ENCODE results near the gene SFXN3.

Gene SFXN3

GRCh38 chr10:101011517-101012423, 19.3 kb upstream of the SFXN3 start:
- TF ChIP-seq CTCF (IDR thresholded peaks at IDR 0.05; ENCODE audit: poor library complexity, severe bottlenecking) = no peak
- Histone ChIP-seq H3K27me3 (ENCODE audit: insufficient read depth, poor library complexity, severe bottlenecking) (no peaks in the 10 kb centered on the region), H3K4me3 (ENCODE audit: severe bottlenecking) (no peak overlapping the region), H3K9me3 (ENCODE audit: severe bottlenecking) (no peaks in the 10 kb centered on the region), H3K36me3 (ENCODE audit: low read depth) (peaks cover under 1% of the 10 kb centered on the region; the same call in 1 of the 2 replicates), H3K27ac (ENCODE audit: poor library complexity, severe bottlenecking) (no peak overlapping the region), H3K4me1 (ENCODE audit: insufficient read depth, poor library complexity, severe bottlenecking) (peaks cover 4% of the 10 kb centered on the region)
- DNase-seq (ENCODE audit: low spot score) (no peak), ATAC-seq (ENCODE audit: low read depth) (no peak; the same call in 2 of the 3 replicates)

- DNase-seq (ENCODE audit: low spot score) (no peak), ATAC-seq (ENCODE audit: low read depth) (peak; percentile 80)
- TF ChIP-seq CTCF (IDR thresholded peaks at IDR 0.05; ENCODE audit: poor library complexity, severe bottlenecking) = peak; percentile 96
- peaks cover 4% of the 10 kb centered on the region for H3K4me1 ChIP-seq (ENCODE audit: insufficient read depth, poor library complexity, severe bottlenecking)
- no peaks in the 10 kb centered on the region for H3K27me3 ChIP-seq (ENCODE audit: insufficient read depth, poor library complexity, severe bottlenecking)
- H3K36me3 ChIP-seq (ENCODE audit: low read depth) = no peaks in the 10 kb centered on the region
- no peaks in the 10 kb centered on the region for H3K9me3 ChIP-seq (ENCODE audit: severe bottlenecking)
- no peak overlapping the region for H3K27ac ChIP-seq (ENCODE audit: poor library complexity, severe bottlenecking)
- H3K4me3 ChIP-seq (ENCODE audit: severe bottlenecking) = no peak overlapping the region
These were observed 18.3 kb upstream of the SFXN3 start for GRCh38 chr10:101012525-101013364.

GRCh38 chr10:101013365-101013825, 17.6 kb upstream of the SFXN3 start:
- Histone ChIP-seq H3K36me3 (ENCODE audit: low read depth) (no peaks in the 10 kb centered on the region), H3K27ac (ENCODE audit: poor library complexity, severe bottlenecking) (no peak overlapping the region)
- no peak; the same call in 2 of the 3 replicates for ATAC-seq (ENCODE audit: low read depth)

GRCh38 chr10:101014230-101014884, 16.7 kb upstream of the SFXN3 start:
- Histone ChIP-seq H3K27ac (ENCODE audit: poor library complexity, severe bottlenecking) (no peak overlapping the region), H3K36me3 (ENCODE audit: low read depth) (no peaks in the 10 kb centered on the region), H3K4me1 (ENCODE audit: insufficient read depth, poor library complexity, severe bottlenecking) (peaks cover 4% of the 10 kb centered on the region), H3K9me3 (ENCODE audit: severe bottlenecking) (no peaks in the 10 kb centered on the region), H3K27me3 (ENCODE audit: insufficient read depth, poor library complexity, severe bottlenecking) (no peaks in the 10 kb centered on the region), H3K4me3 (ENCODE audit: severe bottlenecking) (no peak overlapping the region)
- peak; percentile 82 for TF ChIP-seq CTCF (IDR thresholded peaks at IDR 0.05; ENCODE audit: poor library complexity, severe bottlenecking)
- no peak for DNase-seq (ENCODE audit: low spot score)
- peak; percentile 16; the same call in 1 of the 3 replicates for ATAC-seq (ENCODE audit: low read depth)

More at GRCh38 chr10:101013365-101013825, 17.6 kb upstream of the SFXN3 start:
- Histone ChIP-seq H3K9me3 (ENCODE audit: severe bottlenecking) (no peaks in the 10 kb centered on the region), H3K4me1 (ENCODE audit: insufficient read depth, poor library complexity, severe bottlenecking) (peaks cover 4% of the 10 kb centered on the region), H3K27me3 (ENCODE audit: insufficient read depth, poor library complexity, severe bottlenecking) (no peaks in the 10 kb centered on the region), H3K4me3 (ENCODE audit: severe bottlenecking) (no peak overlapping the region)
- TF ChIP-seq CTCF (IDR thresholded peaks at IDR 0.05; ENCODE audit: poor library complexity, severe bottlenecking) = no peak
- no peak for DNase-seq (ENCODE audit: low spot score)

Measured in RWPE2 (cell line).